SK-N-SH (cell line): ENCODE data around the gene ARID1B. TPM values are rescaled to one million over a fixed set of nuclear protein-coding genes. Genes with fewer than 3 reads are reported as not detected.

ENCODE experiments used
- CTCF ChIA-PET: fragments of 300-600, 350-600 bp; formaldehyde crosslinking; extraction: SDS; loops from one replicate; lab custom pipeline; 2021; lab: Yijun Ruan, JAX
- POLR2A ChIA-PET: fragments of 350-600 bp; sonication (Branson Sonifier 250); formaldehyde crosslinking; extraction: SDS; loops from one replicate; lab custom pipeline; 2020; ENCODE audit warnings: antibody characterized with exemption, inconsistent platforms; lab: Yijun Ruan, JAX
- DNase-seq: peaks from one replicate; pipeline ENCODE4 v3.0.0; 2012
- H2AFZ ChIP-seq: fragments of 200-600 bp; sonication (generic); 2 replicates; pipeline ENCODE4 v1.8.1; 2016; ENCODE audit warnings: antibody characterized with exemption, mild to moderate bottlenecking, low read depth
- H3F3A ChIP-seq: fragments of 200-600 bp; sonication (generic); replicated peaks from 2 replicates; pipeline ENCODE3; 2016; ENCODE audit warnings: antibody characterized with exemption, mild to moderate bottlenecking; ENCODE audit not compliant: insufficient read depth
- H3K27ac ChIP-seq, 2 experiments: fragments of 200-500 bp in 1 of 2; fragments of 200-600 bp in 1 of 2; sonication (Bioruptor generic) in 1 of 2; sonication (generic), shearing (Covaris generic) in 1 of 2; 2 replicates each; pipeline versions ENCODE4 v1.5.1 to v1.6.1; 2014 to 2016; ENCODE audit warnings: low read depth in 2 of 2, inconsistent platforms in 1 of 2, low read length in 1 of 2, mild to moderate bottlenecking in 1 of 2, mixed read lengths in 1 of 2
- H3K27me3 ChIP-seq: fragments of 200-600 bp; sonication (generic), shearing (Covaris generic); 2 replicates; pipeline ENCODE4 v1.6.1; 2016; ENCODE audit warnings: mixed run types; ENCODE audit not compliant: insufficient read depth
- H3K36me3 ChIP-seq, 2 experiments: fragments of 200-500 bp in 1 of 2; fragments of 200-600 bp in 1 of 2; sonication (Bioruptor generic) in 1 of 2; sonication (generic) in 1 of 2; replicated peaks in 1 of 2; 2 replicates each; pipeline versions ENCODE3 to v1.5.1; 2014 to 2016; ENCODE audit warnings: low read length in 1 of 2, mild to moderate bottlenecking in 1 of 2; ENCODE audit not compliant: insufficient read depth in 2 of 2, control insufficient read depth in 1 of 2
- H3K4me1 ChIP-seq, 2 experiments: fragments of 200-500 bp in 1 of 2; fragments of 200-600 bp in 1 of 2; sonication (Bioruptor generic) in 1 of 2; sonication (generic), shearing (Covaris generic) in 1 of 2; 2 replicates each; pipeline versions ENCODE4 v1.5.1 to v1.6.1; 2014 to 2016; ENCODE audit warnings: low read depth in 1 of 2, low read length in 1 of 2, mixed run types in 1 of 2; ENCODE audit not compliant: insufficient read depth in 2 of 2, control insufficient read depth in 1 of 2
- H3K4me2 ChIP-seq: fragments of 200-600 bp; sonication (generic), shearing (Covaris generic); 2 replicates; pipeline ENCODE4 v1.6.1; 2017; ENCODE audit warnings: mixed run types
- H3K4me3 ChIP-seq, 2 experiments: fragments of 200-500 bp in 1 of 2; fragments of 200-600 bp in 1 of 2; sonication (Bioruptor generic) in 1 of 2; sonication (generic), shearing (Covaris generic) in 1 of 2; 2 replicates each; pipeline versions ENCODE4 v1.5.1 to v1.8.1; 2014 to 2016; ENCODE audit warnings: low read depth in 2 of 2, inconsistent platforms in 1 of 2, low read length in 1 of 2, mild to moderate bottlenecking in 1 of 2, mixed read lengths in 1 of 2, moderate library complexity in 1 of 2
- H3K79me2 ChIP-seq: fragments of 200-600 bp; sonication (generic); 2 replicates; pipeline ENCODE4 v1.8.1; 2017; ENCODE audit warnings: mild to moderate bottlenecking; ENCODE audit not compliant: insufficient read depth
- H3K9ac ChIP-seq: fragments of 200-600 bp; sonication (generic); 2 replicates; pipeline ENCODE4 v1.6.1; 2017; ENCODE audit warnings: mixed run types
- H3K9me2 ChIP-seq: fragments of 200-600 bp; sonication (generic); 2 replicates; pipeline ENCODE4 v1.6.1; 2017; ENCODE audit warnings: mixed run types
- H3K9me3 ChIP-seq: fragments of 200-600 bp; sonication (generic); 2 replicates; pipeline ENCODE4 v1.6.1; 2017; ENCODE audit warnings: mixed run types, mild to moderate bottlenecking, moderate library complexity
- H4K20me1 ChIP-seq: fragments of 200-600 bp; sonication (generic); 2 replicates; pipeline ENCODE4 v1.6.1; 2017; ENCODE audit warnings: mild to moderate bottlenecking, mixed run types; ENCODE audit not compliant: insufficient read depth
- CHD2 ChIP-seq: fragments of 150-350 bp; IDR thresholded peaks from 2 replicates; pipeline ENCODE4 v1.6.1; 2018; ENCODE audit warnings: low read length; ENCODE audit not compliant: partially characterized antibody
- ELF1 ChIP-seq: IDR thresholded peaks from 2 replicates; pipeline ENCODE4 v1.4.0; 2012
- FOSL2 ChIP-seq: IDR thresholded peaks from 2 replicates; pipeline ENCODE4 v1.4.0; 2012; ENCODE audit warnings: low read depth, mild to moderate bottlenecking, moderate library complexity, borderline replicate concordance
- FOXJ3 ChIP-seq: sonication (generic); formaldehyde crosslinking; IDR thresholded peaks from 2 replicates; pipeline ENCODE4 v1.5.1; 2020; ENCODE audit warnings: mild to moderate bottlenecking, missing genetic modification reagents
- FOXM1 ChIP-seq: IDR thresholded peaks from 2 replicates; pipeline ENCODE4 v1.4.0; 2012; ENCODE audit warnings: low read depth, mild to moderate bottlenecking
- GATA2 ChIP-seq: sonication (generic); formaldehyde crosslinking; IDR thresholded peaks from 2 replicates; pipeline ENCODE4 v1.5.0; 2020; ENCODE audit warnings: mild to moderate bottlenecking, missing genetic modification reagents
- MAX ChIP-seq: IDR thresholded peaks from 2 replicates; pipeline ENCODE4 v1.4.0; 2012; ENCODE audit warnings: low read depth
- MEF2A ChIP-seq: IDR thresholded peaks from 2 replicates; pipeline ENCODE4 v1.4.0; 2012; ENCODE audit warnings: low read depth, borderline replicate concordance
- MXI1 ChIP-seq: IDR thresholded peaks from 2 replicates; pipeline ENCODE4 v1.6.1; 2012; ENCODE audit warnings: mild to moderate bottlenecking, low read depth, low read length, improper control_type of control experiment
- POLR2AphosphoS5 ChIP-seq: IDR thresholded peaks from 2 replicates; pipeline ENCODE4 v1.6.1; 2012; ENCODE audit warnings: low read depth, low read length
- RCOR1 ChIP-seq: fragments of 150-350 bp; IDR thresholded peaks from 2 replicates; pipeline ENCODE4 v1.6.1; 2017; ENCODE audit warnings: antibody characterized with exemption, low read length
- RFX5 ChIP-seq: IDR thresholded peaks from 2 replicates; pipeline ENCODE4 v1.6.1; 2012; ENCODE audit warnings: mild to moderate bottlenecking, improper control_type of control experiment, low read length
- RXRA ChIP-seq: IDR thresholded peaks from 2 replicates; pipeline ENCODE4 v1.4.0; 2012; ENCODE audit warnings: low read depth, mild to moderate bottlenecking, borderline replicate concordance
- TCF12 ChIP-seq: IDR thresholded peaks from 2 replicates; pipeline ENCODE4 v1.4.0; 2012
- WGBS: methylation state at CpG from one replicate; pipeline ENCODE4 v1.1.6; 2017; ENCODE audit warnings: low lambda C conversion rate; 5-methylcytosine and 5-hydroxymethylcytosine counted together
- polyA plus RNA-seq, 3 experiments: library from polyadenylated mRNA; depleted of rRNA; stranded (reverse); fragments of >200 nt; gene quantifications; 2 replicates each; pipeline ENCODE4 v1.2.3, GENCODE V29; 2012
- TF ChIP-seq, protein P1 (sequence below): fragments of 200-600 bp; sonication (generic); IDR thresholded peaks from 2 replicates; pipeline ENCODE4 v1.6.1; 2017; ENCODE audit warnings: antibody characterized with exemption, mild to moderate bottlenecking, moderate library complexity
- TF ChIP-seq, protein P2 (sequence below): fragments of 150-350 bp; IDR thresholded peaks from 2 replicates; pipeline ENCODE4 v1.6.1; 2017; ENCODE audit warnings: antibody characterized with exemption, low read length, low read depth, borderline replicate concordance

The ARID1B gene
- polyA plus RNA-seq, 1 of the 3 experiments (the other 2 are of a cell fraction): 13.6 TPM

DNA sequence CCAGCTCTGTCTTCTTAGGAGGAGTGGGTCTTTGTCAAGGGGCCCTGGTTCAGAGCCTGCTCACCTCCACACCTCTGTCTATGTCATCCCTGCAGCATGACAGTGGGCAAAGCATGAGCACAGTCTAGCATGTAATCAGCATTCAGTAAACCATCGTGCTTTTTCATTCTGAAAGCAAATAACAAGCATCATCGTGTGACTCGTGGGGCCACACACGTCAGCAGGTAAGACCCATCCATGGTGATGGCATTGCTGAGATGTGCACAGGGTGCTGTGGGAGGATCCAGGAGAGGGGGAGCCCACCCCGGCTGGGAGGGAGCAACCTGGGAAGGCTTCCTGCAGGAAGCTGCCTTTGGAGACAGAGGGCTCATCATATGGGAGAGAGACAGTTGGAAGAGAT, 439.4 kb downstream of the ARID1B start:
- no peak overlapping the region for H3K9ac ChIP-seq
- H3K4me3 ChIP-seq: no peak overlapping the region
- no peaks in the 10 kb centered on the region for H3K79me2 ChIP-seq
- H3K27ac ChIP-seq: no peak overlapping the region
- H4K20me1 ChIP-seq: no peaks in the 10 kb centered on the region
- H3K27me3 ChIP-seq: no peaks in the 10 kb centered on the region
- POLR2A ChIA-PET: no interaction called here
- H3K4me1 ChIP-seq: peaks cover 0 to 3% of the 10 kb centered on the region in 2 experiments; a peak in 1 of 4 replicates
- no peaks in the 10 kb centered on the region for H3K9me2 ChIP-seq
- H3K4me2 ChIP-seq: no peak overlapping the region
- WGBS: 69% methylated on average over 4 of the region's 5 CpGs
- H3K36me3 ChIP-seq: no peaks in the 10 kb centered on the region
- H3K9me3 ChIP-seq: no peaks in the 10 kb centered on the region
- no peak for DNase-seq
- H3F3A ChIP-seq: peaks cover 7% of the 10 kb centered on the region
- H2AFZ ChIP-seq: no peak overlapping the region
- CTCF ChIA-PET: no interaction called here
- TF ChIP-seq MAX (no peak), MEF2A (no peak), FOSL2 (no peak)
- TF ChIP-seq, all 33 proteins: peak for 0

- Histone ChIP-seq H4K20me1 (no peaks in the 10 kb centered on the region), H2AFZ (no peak overlapping the region), H3K9me3 (no peaks in the 10 kb centered on the region), H3K4me2 (no peak overlapping the region), H3K79me2 (no peaks in the 10 kb centered on the region), H3K4me3 (no peak overlapping the region), H3K36me3 (no peaks in the 10 kb centered on the region), H3K27me3 (no peaks in the 10 kb centered on the region), H3K4me1 (no peaks in the 10 kb centered on the region), H3F3A (peaks cover 7% of the 10 kb centered on the region), H3K9ac (no peak overlapping the region), H3K9me2 (no peaks in the 10 kb centered on the region), H3K27ac (no peak overlapping the region)
- 96% methylated on average over 20 of the region's 20 CpGs for WGBS
- TF ChIP-seq ELF1: no peak
- TF ChIP-seq CHD2: no peak
- TF ChIP-seq GATA2 (CRISPR knock-in tag): no peak
- TF ChIP-seq POLR2AphosphoS5: no peak
- no peak for TF ChIP-seq RCOR1
- TF ChIP-seq MXI1: no peak
- no peak for TF ChIP-seq RFX5
- no peak for TF ChIP-seq FOXM1
- TF ChIP-seq RXRA: no peak
- DNase-seq: no peak
- ChIA-PET CTCF (no interaction called here), POLR2A (no interaction called here)
Observed at GRCh38 chr6:157217198-157217893, 440.2 kb downstream of the ARID1B start.

- Histone ChIP-seq H3K36me3 (no peaks in the 10 kb centered on the region), H3K79me2 (no peaks in the 10 kb centered on the region), H2AFZ (no peak overlapping the region), H3K27ac (no peak overlapping the region), H3K9me3 (no peaks in the 10 kb centered on the region), H3F3A (peaks cover 7% of the 10 kb centered on the region), H3K4me2 (no peak overlapping the region), H3K4me3 (no peak overlapping the region), H3K9ac (no peak overlapping the region), H3K4me1 (no peaks in the 10 kb centered on the region), H3K9me2 (no peaks in the 10 kb centered on the region), H3K27me3 (no peaks in the 10 kb centered on the region), H4K20me1 (no peaks in the 10 kb centered on the region)
- DNase-seq: no peak
- 96% methylated on average over 10 of the region's 13 CpGs for WGBS
- CTCF ChIA-PET: no interaction called here
- POLR2A ChIA-PET: no interaction called here
- no peak for TF ChIP-seq GATA2 (CRISPR knock-in tag)
- TF ChIP-seq FOXJ3 (CRISPR knock-in tag): no peak
- TF ChIP-seq MEF2A: no peak
- TF ChIP-seq TCF12: no peak
- TF ChIP-seq, protein P1, sequence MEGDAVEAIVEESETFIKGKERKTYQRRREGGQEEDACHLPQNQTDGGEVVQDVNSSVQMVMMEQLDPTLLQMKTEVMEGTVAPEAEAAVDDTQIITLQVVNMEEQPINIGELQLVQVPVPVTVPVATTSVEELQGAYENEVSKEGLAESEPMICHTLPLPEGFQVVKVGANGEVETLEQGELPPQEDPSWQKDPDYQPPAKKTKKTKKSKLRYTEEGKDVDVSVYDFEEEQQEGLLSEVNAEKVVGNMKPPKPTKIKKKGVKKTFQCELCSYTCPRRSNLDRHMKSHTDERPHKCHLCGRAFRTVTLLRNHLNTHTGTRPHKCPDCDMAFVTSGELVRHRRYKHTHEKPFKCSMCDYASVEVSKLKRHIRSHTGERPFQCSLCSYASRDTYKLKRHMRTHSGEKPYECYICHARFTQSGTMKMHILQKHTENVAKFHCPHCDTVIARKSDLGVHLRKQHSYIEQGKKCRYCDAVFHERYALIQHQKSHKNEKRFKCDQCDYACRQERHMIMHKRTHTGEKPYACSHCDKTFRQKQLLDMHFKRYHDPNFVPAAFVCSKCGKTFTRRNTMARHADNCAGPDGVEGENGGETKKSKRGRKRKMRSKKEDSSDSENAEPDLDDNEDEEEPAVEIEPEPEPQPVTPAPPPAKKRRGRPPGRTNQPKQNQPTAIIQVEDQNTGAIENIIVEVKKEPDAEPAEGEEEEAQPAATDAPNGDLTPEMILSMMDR: no peak
- TF ChIP-seq, protein P2, sequence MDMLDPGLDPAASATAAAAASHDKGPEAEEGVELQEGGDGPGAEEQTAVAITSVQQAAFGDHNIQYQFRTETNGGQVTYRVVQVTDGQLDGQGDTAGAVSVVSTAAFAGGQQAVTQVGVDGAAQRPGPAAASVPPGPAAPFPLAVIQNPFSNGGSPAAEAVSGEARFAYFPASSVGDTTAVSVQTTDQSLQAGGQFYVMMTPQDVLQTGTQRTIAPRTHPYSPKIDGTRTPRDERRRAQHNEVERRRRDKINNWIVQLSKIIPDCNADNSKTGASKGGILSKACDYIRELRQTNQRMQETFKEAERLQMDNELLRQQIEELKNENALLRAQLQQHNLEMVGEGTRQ: no peak
- TF ChIP-seq ELF1: no peak
- TF ChIP-seq RCOR1: no peak
- no peak for TF ChIP-seq FOXM1
- no peak for TF ChIP-seq FOSL2
Observed at GRCh38 chr6:157217894-157218370, 440.8 kb downstream of the ARID1B start.
